Embryonic facial prominence (tissue), 1 donor: ENCODE data around the gene MED16.
"Not testable (repeated sequence)": the region's sequence is repeated elsewhere in the genome, so short reads cannot be mapped to it uniquely, and the experiment has no call there.

ENCODE experiments used
- DNase-seq: peaks from one replicate; pipeline ENCODE4 v3.0.0-alpha.2; 2016; ENCODE audit errors: extremely low spot score

MED16 gene

DNA sequence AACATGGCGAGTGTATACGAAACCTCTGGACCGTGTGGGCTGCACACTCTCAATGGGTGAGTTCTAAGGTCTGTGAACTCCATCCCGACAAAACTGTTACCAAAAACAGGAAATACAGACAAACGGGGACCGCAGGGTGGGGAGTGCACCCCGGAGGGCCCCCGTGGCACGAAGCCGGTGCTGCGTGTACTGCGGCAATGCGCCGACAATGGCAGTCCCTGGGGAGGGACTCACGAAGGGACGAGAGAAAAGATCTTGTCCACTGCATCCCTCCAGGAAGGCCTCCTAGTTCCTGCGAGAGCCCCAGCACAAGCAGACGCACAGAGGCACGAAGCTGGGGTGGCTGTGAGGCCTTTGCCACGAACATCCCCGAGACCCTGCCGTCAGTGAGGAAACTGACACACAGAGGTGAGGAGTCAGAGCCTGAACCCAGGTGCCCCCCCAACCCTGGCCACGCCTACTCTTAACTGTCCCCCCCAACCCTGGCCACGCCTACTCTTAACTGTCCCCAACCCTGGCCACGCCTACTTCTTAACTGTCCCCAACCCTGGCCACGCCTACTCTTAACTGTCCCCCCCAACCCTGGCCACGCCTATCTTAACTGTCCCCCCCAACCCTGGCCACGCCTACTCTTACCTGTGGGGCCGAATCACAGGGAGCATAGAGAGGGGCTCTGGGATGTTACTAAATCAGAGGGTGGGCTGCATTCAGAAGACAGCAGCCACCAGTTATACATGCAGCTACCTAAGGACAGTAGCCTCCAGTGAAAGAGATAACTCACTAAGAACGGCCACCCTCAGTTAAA, 4.2 kb downstream of the MED16 start:
- DNase-seq, result no peak

DNA sequence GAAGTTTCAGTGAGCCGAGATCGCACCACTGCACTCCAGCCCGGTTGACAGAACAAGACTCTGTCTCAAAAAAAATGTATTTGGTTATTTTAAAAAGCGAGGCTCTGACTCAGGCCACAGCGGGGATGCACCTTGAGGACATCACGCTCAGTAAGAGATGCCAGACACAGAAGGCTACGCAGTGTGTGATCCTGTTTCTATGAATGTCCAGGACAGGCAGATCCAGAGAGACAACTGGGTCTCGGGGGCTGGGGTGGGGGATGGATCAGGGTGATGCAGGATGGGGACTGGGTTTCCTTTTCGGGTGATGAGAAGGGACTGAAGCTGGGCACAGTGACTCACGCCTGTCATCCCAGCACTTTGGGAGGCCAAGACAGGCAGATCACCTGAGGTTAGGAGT, 5.4 kb downstream of the MED16 start:
- DNase-seq, result no peak

DNA sequence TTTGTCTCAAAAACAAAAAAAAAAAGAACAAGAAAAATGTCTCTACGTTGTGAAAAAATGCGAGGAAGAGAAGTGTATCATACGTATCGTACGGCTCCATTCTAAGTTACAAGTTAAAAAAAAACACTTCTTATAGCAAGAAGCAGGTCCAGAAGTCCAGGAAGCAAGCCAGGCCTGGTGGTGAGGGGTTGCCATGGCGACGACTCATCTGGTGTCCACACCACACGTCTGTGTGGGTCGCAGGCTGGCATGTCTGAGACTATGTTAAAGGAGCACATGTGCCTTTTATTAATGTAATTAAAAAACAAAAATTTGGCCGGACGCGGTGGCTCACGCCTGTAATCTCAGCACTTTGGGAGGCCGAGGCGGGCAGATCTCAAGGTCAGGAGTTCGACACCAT, 5.9 kb downstream of the MED16 start:
- no peak for DNase-seq

DNA sequence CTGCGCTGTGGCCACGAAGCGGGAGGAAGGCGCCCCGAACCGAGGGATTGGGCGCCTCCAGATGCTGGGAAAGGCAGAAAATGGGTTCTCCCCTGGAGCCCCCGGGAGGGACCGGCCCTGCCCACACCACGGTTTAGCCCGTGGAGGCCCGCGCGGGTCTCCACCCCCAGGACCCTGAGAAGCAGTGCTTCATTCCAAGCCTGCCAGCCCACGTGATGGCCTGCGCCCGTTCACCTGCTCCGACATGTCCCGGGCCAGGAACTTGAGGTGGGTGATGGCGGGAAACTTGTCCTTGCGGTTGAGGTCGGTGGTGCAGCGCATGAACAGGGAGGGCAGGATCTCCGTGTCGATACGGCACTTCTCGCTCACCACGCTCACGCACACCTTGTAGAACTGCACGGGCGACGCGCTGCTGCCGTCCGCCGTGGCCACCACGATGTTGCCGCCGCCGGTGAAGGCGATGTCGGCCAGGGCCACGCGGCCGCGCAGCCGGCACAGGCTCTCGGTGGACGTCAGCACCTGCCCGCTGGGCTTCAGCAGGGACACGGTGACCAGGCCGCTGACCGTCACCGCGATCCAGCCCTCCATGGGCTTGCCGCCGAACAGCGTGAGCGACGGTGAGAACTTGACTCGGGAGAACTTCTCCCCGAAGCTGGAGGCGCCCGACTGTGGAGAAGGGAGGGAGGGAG, 7.3 kb downstream of the MED16 start:
- DNase-seq, result no peak

DNA sequence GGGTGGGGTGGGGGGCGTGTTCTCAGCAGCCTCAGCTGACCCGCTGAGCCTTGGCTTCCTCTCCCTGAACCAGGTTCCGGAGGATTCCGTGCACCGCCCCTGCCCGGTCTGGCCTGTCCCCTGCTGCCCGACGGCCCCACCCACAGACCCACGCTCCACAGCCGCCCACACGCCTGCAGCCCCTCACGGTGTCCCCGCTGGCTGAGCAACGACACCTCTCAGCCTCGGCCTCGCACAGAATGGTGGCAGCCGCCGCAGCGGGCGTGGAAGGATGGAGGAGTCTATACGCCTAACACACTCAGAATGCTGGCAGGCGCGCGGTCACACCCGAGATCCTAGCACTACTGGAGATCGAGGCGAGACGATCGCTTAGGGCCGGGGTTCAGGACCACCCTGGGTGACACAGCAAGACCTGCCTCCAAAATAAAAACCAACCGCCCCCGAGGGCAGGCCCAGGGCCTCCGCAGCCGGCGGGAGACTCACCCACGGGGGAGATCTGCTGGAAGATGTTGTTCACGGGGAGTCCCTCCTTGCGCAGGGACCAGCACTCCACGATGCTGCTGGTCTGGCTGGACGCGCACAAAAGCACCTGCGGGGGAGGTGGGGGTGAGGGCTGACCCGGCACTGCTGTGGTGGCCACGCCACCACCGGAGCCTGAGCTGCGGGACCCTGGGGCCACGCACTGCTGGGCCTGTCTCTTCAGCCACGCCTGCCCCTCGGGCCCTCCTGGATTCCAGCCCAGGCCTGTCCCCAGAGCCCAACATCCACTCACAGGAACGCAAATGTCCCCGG, 8.4 kb downstream of the MED16 start:
- no peak for DNase-seq

DNA sequence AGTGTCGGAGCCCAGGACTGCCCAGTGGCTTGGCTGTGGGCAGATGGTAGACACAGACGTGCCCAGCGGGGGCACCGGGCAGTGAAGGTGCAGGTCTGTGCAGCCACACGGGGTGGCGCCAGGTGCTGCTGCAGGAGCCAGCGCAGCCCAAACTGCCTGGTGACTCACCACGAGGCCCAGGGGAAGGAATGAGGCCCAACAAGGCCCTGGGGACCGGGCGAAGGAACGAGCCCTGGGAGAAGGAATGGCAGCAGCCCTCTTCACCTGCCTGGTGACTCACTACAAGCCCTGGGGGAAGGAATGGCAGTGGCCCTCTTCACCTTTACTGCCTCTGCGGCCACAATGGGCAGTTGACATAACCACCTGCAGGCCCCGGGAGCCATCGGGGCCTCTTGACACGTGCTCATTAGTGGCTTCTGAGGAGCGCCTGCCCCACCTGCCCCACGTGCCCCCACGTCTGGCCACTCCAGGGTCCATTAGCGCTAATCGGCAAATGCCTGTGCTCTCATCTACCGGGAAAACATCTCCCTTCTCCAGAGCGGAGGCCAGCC, 9.3 kb downstream of the MED16 start:
- no peak for DNase-seq

DNA sequence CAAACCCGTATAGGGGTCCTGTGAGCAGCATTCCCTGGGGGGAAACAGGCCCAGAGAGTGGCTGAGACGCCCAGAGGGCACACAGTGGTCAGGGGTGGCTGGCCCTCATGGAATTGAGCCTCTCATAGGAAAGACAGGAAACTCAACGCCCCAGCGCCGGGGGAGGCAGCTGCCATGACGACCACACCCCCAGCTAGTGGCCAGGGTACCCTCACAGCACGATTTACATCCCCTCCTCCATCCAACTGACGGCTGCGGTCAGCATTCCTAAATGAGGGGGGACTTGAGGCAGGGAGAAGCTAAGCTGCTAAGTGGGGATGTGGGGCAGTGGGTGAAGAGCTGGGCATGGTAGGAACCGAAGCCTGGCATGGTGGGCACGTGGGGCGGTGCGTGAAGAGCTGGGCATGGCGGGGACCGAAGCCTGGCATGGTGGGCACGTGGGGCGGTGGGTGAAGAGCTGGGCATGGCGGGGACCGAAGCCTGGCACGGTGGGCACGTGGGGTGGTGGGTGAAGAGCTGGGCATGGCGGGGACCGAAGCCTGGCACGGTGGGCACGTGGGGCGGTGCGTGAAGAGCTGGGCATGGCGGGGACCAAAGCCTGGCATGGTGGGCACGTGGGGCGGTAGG, 10.0 kb downstream of the MED16 start:
- DNase-seq, result no peak

DNA sequence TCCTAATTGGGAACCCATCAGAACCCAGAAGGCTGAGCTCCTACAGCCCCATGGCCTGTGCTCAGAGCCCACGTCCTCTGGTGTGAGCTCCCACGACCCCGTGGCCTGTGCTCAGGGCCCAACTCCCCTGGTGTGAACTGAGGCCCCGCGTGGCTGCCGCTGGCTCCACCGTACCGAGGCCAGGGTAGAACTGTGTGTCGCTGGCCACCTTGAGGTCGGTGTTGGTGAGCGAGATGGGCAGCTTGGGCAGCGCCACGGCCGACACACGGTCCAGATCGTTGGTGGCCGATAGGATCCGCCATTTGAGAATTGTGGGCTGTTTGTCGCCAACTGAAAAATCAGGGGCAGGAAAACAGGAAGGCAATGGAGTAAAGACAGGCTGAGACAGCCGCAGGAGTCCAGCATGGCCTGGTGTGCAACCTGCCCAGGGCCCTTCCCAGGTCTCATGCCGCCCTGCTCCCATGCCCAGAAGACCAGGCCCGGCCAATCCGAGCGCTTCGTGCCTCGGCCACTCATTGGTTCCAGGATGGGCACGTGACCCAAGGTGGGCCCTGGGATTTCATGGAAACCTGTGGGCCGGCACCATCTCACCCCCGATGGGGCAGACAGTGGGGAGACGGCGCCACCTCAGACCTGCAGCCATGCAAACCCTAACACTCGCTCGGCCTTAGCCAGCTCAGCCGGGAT, 11.5 kb downstream of the MED16 start:
- no peak for DNase-seq

DNA sequence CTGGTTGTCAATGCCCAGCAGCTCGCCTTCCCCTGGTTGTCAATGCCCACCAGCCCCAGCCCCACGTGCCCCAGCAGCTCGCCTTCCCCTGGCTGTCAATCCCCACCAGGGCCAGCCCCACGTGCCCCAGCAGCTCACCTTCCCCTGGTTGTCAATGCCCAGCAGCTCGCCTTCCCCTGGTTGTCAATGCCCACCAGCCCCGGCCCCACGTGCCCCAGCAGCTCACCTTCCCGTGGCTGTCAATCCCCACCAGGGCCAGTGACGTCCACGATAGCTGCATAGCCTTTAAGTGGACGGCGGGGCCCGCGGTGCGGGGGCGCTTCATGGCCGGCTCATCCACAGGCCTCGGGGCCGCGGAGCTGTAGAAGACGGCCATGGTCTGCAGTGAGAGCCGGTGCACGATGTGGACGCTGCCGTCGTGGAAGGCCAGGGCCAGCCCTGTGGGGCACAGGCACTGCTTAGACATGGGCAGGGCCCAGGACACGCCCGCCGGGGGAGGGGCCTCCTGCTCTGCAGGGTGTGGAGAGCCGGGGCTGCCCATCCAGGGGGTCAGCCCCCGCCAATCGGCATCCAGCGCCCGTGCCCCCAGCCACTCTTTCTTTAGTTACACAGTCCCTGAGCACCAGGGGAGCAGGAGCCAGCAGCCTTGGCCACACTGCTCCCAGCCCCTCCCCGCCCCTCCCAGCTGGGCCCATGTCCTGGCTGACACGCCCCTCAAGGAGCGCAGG, 13.1 kb downstream of the MED16 start:
- DNase-seq, result no peak

DNA sequence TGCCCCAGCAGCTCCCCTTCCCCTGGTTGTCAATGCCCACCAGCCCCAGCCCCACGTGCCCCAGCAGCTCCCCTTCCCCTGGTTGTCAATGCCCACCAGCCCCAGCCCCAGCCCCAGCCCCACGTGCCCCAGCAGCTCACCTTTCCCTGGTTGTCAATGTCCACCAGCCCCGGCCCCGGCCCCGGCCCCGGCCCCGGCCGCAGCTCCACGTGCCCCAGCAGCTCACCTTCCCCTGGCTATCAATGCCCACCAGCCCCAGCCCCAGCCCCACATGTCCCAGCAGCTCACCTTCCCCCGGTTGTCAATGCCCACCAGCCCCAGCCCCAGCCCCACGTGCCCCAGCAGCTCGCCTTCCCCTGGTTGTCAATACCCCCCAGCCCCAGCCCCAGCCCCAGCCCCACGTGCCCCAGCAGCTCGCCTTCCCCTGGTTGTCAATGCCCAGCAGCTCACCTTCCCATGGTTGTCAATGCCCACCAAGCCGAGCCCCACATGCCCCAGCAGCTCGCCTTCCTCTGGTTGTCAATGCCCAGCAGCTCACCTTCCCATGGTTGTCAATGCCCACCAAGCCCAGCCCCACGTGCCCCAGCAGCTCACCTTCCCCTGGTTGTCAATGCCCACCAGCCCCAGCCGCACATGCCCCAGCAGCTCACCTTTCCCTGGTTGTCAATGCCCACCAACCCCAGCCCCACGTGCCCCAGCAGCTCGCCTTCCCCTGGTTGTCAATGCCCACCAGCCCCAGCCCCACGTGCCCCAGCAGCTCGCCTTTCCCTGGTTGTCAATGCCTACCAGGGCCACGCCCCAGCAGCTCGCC, 14.0 kb downstream of the MED16 start:
- not testable (repeated sequence) for DNase-seq

DNA sequence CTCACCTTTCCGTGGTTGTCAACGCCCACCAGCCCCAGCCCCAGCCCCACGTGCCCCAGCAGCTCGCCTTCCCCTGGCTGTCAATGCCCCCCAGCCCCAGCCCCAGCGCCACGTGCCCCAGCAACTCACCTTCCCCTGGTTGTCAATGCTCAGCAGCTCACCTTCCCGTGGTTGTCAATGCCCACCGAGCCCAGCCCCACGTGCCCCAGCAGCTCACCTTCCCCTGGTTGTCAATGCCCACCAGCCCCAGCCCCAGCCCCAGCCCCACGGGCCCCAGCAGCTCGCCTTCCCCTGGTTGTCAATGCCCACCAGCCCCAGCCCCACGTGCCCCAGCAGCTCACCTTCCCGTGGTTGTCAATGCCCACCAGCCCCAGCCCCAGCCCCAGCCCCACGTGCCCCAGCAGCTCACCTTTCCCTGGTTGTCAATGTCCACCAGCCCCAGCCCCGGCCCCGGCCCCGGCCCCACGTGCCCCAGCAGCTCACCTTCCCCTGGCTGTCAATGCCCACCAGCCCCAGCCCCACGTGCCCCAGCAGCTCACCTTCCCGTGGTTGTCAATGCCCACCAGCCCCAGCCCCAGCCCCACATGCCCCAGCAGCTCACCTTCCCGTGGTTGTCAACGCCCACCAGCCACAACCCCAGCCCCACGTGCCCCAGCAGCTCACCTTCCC, 14.9 kb downstream of the MED16 start:
- DNase-seq, result not testable (repeated sequence)

DNA sequence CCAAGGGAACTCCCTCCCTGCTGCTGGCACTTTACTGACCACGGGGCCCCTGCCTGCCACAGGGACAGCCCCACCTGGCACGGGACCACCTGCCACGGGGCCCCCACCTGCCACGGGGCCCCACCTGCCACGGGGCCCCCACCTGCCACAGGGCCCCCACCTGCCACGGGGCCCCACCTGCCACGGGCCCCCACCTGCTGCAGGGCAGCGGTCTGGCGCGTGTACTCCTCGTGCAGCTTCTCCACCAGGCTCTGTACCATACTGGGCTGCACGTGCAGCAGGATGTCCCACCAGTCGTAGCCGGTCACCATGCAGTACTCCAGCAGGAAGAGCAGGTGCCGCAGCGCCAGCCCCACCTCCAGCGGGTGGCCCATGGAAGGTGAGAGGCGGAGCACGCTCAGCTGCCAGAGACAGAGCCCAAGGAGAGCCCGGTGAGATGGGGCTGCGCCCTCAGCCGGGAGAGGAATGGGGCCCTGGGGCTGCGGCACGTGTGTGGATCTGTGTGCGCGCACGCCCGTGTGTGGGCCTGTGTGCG, 16.1 kb downstream of the MED16 start:
- no peak for DNase-seq

DNA sequence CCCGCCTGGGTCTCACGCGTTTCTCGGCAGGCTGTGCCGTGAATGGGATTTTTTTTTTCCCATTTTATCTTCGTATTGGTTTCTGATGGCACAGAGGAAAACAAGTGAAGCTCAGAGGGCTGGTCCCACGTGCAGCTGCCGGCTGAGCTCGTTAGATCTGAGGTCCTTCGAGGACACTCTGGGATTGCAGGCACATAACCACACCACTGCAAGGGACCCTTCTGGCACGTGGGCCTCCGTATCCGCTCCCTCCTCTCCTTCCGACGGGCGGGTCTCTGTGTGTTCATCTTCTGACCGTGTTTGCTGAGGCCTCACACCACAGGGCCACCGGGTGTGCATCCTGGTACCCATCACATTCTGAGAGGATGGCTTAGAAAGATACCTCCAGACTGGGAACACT, 16.9 kb downstream of the MED16 start:
- no peak for DNase-seq

DNA sequence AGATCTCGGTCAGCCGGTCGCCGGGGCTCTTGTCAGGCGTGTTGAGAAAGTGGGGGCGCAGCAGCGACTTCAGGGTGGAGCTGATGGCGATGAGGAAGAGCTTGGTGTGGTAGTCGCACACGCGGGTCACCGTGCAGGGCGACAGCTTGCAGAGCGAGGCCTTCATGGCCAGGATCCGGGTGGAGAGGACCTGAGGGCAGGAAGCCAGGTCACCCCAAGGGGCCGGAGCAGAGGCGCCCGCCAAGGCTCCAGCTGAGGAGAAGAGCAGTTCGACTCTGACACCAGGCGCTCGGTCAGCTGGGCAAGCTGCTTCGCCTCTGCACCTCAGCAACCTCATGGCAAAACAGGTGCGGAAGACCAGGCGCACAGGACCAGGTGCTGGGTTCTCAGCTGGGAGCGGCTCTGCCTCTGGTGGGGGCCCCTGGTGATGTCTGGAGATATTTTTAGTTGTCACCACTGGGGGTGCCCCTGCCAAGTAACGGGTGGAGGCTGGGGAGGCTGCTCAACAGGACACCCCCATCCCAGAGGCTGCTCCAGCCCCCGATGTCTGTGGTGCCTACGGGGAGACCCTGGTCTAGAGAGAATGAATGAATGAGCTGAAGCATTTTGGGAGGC, 17.6 kb downstream of the MED16 start:
- no peak for DNase-seq

DNA sequence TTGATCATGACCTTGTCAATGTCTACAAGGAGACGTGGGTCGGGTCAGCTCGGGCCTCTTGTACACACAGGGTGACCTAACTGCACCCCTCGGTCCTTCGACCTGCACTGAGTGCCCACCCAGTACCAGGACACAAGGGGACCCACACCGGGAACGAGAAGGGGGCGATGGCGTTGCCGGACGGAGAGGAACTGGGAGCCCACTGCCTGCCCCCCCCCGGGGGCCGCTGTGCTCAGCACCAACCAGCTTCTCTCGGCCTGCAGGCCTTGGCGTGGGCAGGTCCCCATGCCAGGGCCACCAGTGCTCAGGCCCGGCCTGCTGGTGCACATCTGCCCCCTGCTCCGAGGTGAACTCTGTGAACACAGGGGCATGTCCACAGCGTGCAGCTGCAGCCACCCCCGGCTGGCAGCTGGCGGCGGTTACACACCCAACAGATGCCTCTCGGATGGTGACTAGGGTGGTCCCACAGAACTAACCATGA, 19.4 kb downstream of the MED16 start:
- no peak for DNase-seq

DNA sequence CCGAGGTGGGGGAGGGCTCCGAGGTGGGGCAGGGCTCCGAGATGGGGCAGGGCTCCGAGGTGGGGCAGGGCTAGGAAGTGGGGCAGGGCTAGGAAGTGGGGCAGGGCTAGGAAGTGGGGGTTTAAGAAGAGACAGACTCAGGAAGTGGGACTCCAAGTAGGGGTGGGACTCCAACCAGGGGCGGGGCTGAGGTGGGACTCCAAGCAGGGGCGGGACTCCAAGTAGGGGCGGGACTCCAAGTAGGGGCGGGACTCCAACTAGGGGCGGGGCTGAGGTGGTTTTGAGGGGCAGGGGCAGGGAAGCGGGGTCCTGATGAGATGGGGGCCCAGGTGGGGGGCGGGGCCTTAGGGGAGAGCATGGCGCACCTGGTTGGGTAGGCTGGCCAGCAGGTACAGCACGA, 19.9 kb downstream of the MED16 start:
- no peak for DNase-seq

DNA sequence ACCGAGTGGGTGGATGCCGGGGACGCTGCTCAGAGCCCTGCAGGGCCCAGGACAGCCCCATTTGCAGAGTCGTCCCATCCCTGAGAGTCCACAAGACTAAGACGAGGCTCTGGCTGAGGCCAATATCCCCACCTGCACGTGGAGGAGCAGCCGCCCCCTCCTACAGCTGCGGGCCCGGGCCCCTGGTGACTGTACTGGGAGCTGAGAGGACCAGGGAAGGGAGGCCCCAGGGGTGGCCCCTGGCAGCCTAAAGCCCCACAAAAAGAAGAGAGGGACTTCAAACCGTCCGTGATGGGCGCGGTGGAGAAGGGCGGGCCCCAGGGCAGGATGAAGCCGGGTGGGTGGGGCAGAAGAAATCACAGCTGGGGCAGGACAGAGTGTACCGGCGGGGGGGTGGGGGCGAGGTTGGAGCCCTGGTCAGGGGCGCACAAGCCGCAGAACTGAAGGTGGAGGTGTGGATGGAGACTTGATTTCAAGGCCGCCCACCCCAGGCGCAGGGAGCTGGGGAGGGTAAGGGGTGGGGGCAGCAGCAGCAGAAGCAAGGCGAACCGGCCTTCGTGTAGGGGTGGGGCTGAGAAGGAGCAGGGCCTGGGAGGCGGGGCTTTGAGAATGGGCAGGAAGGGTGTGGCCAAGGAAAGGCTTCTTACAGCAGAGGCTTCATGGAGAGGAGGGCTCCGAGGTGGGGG, 20.6 kb downstream of the MED16 start:
- DNase-seq, result no peak
